Measurements from ENCODE around the gene NACC2. TPM values are rescaled to one million over a fixed set of nuclear protein-coding genes. Genes with fewer than 3 reads are reported as not detected.
A peak's percentile ranks its signal among the peaks of the same experiment; 100 is the strongest.

Gene NACC2
- total RNA-seq, result 12.3 and 13.0 TPM in 2 replicates
- polyA plus RNA-seq, result 7.1 and 11.0 TPM in 2 replicates

- 5% methylated on average over 40 of the region's 143 CpGs for WGBS (ENCODE audit: low lambda C conversion rate, missing lambda C conversion rate)
- Histone ChIP-seq H3K4me3 (peak within 1 kb of the TSS; percentile 67), H3K79me2 (peaks cover 43% of the 10 kb centered on the region), H3K4me1 (ENCODE audit: insufficient read depth) (peaks cover 29% of the 10 kb centered on the region), H3K36me3 (replicated peaks; ENCODE audit: insufficient read depth, low read depth) (no peaks in the 10 kb centered on the region), H2AFZ (peak within 1 kb of the TSS; percentile 66), H3K9me3 (ENCODE audit: low read depth) (no peaks in the 10 kb centered on the region), H4K20me1 (ENCODE audit: insufficient read depth, poor library complexity, severe bottlenecking) (peaks cover 36% of the 10 kb centered on the region), H3K27me3 (no peaks in the 10 kb centered on the region), H3K4me2 (peak within 1 kb of the TSS; percentile 97), H3K9me2 (replicated peaks; ENCODE audit: insufficient read depth) (no peaks in the 10 kb centered on the region), H3K27ac (peak within 1 kb of the TSS; percentile 86)
- peak; percentile 86 for DNase-seq (ENCODE audit: low spot score)
- TF ChIP-seq CTCF (IDR thresholded peaks at IDR 0.05; ENCODE audit: poor library complexity), result no peak
- no peak for TF ChIP-seq EZH2phosphoT487 (IDR thresholded peaks at IDR 0.05; ENCODE audit: low read depth, severe bottlenecking, unreplicated experiment)
- TF ChIP-seq EZH2 (IDR thresholded peaks at IDR 0.05; ENCODE audit: borderline replicate concordance), result no peak
These were observed at the start of gene NACC2 for GRCh38 chr9:136095070-136096058. TSS of gene NACC2 (minus strand) at chr9:136095289. CDS start at chr9:136050521, 44,768 bp downstream.

GRCh38 chr9:136144450-136144849, 49.4 kb upstream of the NACC2 start:
- Histone ChIP-seq H3K36me3 (replicated peaks; ENCODE audit: insufficient read depth, low read depth) (no peaks in the 10 kb centered on the region), H3K27ac (no peak overlapping the region), H3K79me2 (no peaks in the 10 kb centered on the region), H4K20me1 (ENCODE audit: insufficient read depth, poor library complexity, severe bottlenecking) (no peaks in the 10 kb centered on the region), H3K4me1 (ENCODE audit: insufficient read depth) (no peaks in the 10 kb centered on the region), H3K9me3 (ENCODE audit: low read depth) (no peaks in the 10 kb centered on the region), H2AFZ (no peak overlapping the region), H3K4me2 (no peak overlapping the region), H3K4me3 (no peak overlapping the region), H3K9me2 (replicated peaks; ENCODE audit: insufficient read depth) (no peaks in the 10 kb centered on the region), H3K27me3 (no peaks in the 10 kb centered on the region)
- TF ChIP-seq EZH2 (IDR thresholded peaks at IDR 0.05; ENCODE audit: borderline replicate concordance), result no peak
- no peak for TF ChIP-seq CTCF (IDR thresholded peaks at IDR 0.05; ENCODE audit: poor library complexity)
- no peak for TF ChIP-seq EZH2phosphoT487 (IDR thresholded peaks at IDR 0.05; ENCODE audit: low read depth, severe bottlenecking, unreplicated experiment)
- WGBS (ENCODE audit: low lambda C conversion rate, missing lambda C conversion rate), result 93% methylated on average over 11 of the region's 11 CpGs
- no peak for DNase-seq (ENCODE audit: low spot score)

- Histone ChIP-seq H3K9me2 (replicated peaks; ENCODE audit: insufficient read depth) (no peaks in the 10 kb centered on the region), H3K79me2 (no peaks in the 10 kb centered on the region), H3K4me3 (no peak overlapping the region), H4K20me1 (ENCODE audit: insufficient read depth, poor library complexity, severe bottlenecking) (no peaks in the 10 kb centered on the region), H2AFZ (no peak overlapping the region), H3K4me2 (no peak overlapping the region), H3K27ac (no peak overlapping the region), H3K36me3 (replicated peaks; ENCODE audit: insufficient read depth, low read depth) (no peaks in the 10 kb centered on the region), H3K9me3 (ENCODE audit: low read depth) (no peaks in the 10 kb centered on the region), H3K4me1 (ENCODE audit: insufficient read depth) (no peaks in the 10 kb centered on the region), H3K27me3 (no peaks in the 10 kb centered on the region)
- 63% methylated on average over 12 of the region's 16 CpGs for WGBS (ENCODE audit: low lambda C conversion rate, missing lambda C conversion rate)
- TF ChIP-seq EZH2 (IDR thresholded peaks at IDR 0.05; ENCODE audit: borderline replicate concordance) (no peak), EZH2phosphoT487 (IDR thresholded peaks at IDR 0.05; ENCODE audit: low read depth, severe bottlenecking, unreplicated experiment) (no peak), CTCF (IDR thresholded peaks at IDR 0.05; ENCODE audit: poor library complexity) (peak; percentile 41)
- DNase-seq (ENCODE audit: low spot score), result peak; percentile 62
These were observed 48.3 kb upstream of the NACC2 start for GRCh38 chr9:136143215-136144001.

All from hepatocyte (in vitro differentiated cells).